Measurements from ENCODE around the gene MPZL3.

Gene MPZL3, protein sequence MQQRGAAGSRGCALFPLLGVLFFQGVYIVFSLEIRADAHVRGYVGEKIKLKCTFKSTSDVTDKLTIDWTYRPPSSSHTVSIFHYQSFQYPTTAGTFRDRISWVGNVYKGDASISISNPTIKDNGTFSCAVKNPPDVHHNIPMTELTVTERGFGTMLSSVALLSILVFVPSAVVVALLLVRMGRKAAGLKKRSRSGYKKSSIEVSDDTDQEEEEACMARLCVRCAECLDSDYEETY

DNA sequence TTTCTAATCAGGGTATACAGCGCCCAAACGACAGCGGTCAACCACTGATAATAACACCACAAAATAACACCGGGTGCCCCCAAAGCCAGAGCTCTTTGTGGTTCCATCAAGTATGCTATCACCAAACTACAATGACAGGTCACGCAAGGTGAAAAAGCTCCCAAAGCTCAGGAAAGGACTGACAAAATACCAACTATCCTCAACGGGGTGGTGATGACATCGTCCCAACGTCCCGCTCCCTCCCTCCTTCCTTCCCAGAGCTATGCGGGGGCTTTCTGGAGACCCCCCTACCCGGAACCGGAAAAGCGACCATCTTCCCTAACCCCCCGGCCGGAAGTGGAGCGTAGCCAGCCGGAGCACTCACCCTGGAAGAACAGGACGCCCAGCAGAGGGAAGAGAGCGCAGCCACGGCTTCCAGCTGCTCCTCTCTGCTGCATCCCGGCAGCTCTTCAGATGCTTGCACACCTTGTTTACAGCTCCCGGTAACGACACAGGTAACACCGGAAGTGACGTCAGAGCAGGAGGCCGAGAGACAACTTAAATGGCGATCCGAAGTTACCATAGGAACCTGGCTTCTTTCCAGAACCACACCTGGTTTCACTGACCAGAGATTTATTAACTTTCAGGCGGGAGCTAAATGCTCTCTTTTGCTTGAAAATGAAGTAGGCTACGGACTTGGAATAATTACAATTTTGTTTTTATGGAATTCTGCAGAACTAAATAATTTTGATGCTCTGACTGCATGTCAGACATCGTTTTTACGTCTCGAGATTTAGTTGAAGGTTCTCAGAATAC is at the start of gene MPZL3:
MPZL3 (minus strand) TSS at position 508 of the 795 bp plus-strand sequence; CDS start at position 437, 71 bp downstream.
- DNase-seq, result peak; percentile 76

DNA sequence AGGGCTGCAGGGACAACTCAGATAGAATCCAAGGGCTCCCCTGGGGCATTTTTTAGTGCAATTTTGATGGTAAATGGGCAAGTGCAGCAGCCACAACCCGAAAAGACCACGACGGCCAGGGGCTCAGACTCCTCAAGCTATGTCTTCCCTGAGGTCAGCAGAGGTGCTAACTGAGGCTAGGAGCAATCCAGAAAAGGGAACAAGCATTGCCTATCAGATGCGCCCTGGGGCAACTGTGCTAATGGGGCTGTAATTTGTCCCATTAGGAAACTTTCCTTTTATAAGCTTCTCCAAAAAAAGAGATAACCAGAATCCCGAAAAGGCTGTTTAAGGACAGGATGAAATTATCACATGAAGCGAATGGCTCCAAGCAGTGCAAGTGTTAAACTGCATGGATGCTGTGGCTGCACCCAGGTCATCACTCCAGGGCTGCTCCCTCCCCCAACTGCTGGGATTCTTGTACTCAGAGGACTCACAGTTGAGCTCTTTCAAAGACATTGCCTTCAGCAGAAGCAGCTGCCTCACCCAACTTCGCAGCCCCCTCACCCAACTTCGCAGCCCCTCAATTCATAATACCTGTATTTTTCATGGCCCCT is 49.5 kb upstream of the MPZL3 start:
- DNase-seq, result no peak

DNA sequence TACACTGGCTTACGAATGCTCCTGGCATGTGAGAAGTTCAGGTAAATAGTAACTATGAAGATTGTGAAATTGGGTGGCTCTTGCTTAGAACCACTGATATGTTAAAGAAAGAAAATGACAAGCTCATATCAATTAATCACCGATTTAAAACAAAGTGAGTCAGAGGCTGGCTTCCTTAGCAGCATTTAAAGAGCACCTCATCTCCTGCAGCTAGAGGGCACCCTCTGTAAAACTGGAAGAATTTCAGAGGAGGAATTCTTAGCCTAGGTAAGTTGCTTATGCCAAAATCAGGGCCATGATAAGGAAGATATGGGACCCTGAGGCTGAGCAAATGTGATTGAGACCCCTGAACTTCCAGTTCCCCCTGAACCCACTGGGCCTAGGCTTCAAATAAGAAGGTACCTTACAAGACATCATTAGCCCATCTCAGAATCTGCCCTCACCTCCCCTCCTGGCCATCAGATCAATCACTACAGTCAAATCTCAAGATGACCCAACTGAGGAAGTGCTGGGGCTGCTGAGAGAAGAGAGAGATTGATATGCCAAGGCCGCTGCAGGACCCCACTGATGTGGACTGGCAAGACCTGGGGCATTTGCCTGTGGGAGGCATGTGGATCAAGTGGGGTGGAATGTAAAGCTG is 43.8 kb upstream of the MPZL3 start:
- DNase-seq, result no peak

DNA sequence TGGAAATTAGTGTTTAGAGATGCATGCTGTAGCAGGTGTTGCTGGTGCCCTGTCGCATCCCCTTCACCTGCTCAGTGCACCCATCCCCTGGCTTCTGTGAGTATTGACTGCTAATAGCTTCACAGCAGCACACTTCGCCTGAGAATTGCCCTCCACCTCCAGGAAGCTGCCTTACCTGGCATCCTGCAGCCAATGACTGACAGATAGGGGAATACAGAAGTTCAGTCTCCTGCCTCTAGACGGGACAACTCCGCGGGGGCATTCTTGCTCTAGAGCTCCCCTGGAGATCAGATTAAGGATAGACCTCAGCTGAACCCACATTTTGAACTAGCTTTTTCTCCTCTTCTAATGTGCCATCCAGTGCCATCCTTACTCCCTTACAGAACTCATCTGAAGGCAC is 43.0 kb upstream of the MPZL3 start:
- DNase-seq, result no peak

DNA sequence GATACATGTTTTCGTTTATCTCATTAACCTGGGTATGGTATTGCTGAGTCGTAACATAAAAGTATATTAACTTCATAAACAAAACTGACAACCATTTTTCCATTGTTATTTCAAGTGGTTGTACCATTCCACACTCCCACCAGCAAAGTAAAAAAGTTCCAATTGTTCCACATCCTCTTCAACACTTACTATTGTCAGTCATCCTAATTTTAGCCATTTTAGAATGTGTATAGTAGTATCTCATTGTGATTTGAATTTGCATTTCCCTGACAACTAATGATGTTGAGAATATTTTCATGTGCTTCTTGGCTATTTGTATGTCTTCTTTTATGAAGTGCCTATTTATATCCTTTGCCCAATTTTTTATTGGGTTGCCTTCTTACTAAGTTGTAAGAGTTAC is 41.9 kb upstream of the MPZL3 start:
- DNase-seq, result no peak

DNA sequence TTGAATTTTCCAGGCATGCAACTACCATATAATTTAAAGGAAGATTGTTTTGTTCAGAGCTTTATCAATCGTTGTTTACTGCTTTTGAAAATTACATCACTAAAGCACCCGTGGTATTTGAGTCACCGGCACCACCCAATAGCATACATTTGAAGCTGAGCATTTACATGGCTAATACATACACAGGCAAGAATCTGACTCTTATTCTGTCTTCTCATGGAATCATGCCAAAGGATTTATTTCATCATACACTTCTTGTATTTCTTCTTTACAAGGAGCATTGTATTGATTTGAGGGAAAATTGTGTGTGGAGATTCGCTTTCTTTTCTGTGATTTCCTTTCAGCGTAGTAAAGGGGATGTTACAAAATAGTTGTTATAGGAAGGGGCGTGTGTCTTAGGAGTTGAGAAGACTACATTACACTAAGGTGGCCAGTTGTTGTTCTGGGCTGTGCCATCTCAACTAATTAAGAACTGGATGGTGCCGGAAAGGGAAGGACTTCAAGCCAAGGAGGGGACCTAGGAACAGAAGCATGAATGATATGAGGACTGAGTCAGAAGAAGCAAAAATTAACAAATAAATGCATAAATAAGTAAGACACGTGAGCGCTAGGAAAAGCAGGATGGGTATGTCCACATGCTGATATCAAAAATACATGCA is 39.4 kb upstream of the MPZL3 start:
- no peak for DNase-seq

DNA sequence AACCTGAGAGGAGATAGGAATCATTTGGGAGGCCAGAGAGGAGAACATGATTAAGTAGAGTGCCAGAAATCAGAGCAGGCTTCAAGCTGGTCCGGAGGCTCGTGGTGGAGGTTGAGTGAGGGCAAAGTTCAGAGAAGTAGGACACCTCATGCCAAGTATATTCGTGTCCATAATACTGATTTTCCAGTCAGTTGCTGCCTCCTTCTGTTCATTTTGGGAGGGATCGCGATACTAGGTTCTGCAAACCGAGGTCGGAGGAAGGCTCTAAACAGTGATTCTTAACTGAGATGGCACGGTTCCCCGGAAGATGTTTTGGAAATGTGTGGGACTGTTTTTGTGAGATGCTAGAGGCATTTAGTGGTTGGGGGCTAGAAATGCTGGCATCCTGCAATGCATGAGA is 38.8 kb upstream of the MPZL3 start:
- DNase-seq, result no peak

DNA sequence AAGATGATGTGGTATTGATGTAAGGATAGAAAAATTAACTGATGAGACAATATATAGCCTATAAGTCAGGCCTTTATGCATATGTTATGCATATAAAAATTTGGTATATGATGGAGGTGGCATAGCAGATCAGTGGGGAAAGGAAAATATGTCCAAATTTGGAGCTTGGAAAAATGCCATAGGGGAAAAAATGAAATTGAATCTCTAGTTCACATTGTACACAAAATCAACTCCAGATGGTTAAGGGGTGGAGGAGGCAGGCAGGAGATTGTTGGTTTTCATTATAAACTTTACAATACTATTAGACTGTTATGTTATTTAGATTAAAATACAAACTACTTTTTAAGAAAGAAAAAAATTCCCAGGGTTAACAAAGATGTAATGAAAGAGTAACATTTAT is 37.2 kb upstream of the MPZL3 start:
- DNase-seq, result no peak

DNA sequence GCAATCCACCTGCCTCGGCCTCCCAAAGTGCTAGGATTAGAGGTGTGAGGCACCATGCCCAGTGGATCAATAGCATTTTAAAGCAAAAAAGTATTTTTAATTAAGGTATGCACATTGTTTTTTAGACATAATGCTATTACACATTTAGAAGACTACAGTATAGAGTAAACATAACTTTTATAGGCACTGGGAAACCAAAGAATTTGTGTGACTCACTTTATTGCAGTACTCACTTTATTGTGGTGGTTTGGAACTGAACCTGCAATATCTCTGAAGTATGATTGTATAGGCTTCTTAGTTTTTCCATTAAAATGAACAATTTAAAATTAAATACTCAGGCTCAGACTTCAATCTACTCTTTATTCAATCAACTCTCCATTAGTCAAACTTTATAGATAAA is 34.8 kb upstream of the MPZL3 start:
- DNase-seq, result no peak

DNA sequence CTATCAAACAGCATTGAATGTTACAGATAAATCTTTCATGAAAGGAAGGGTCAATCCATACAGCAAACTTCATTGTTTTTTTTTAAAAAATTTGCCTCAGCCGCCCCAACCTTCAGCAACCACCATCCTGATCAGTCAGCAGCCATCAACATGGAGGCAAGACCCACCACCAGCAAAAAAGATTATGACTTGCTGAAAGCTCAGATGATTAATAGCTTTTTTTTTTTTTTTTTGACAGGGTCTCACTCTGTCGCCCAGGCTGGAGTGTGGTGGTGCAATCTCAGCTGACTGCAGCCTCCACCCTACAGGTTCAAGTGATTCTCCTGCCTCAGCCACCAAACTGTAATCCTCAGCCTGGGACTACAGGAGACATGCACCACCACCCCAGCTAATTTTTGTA is 34.4 kb upstream of the MPZL3 start:
- DNase-seq, result no peak

DNA sequence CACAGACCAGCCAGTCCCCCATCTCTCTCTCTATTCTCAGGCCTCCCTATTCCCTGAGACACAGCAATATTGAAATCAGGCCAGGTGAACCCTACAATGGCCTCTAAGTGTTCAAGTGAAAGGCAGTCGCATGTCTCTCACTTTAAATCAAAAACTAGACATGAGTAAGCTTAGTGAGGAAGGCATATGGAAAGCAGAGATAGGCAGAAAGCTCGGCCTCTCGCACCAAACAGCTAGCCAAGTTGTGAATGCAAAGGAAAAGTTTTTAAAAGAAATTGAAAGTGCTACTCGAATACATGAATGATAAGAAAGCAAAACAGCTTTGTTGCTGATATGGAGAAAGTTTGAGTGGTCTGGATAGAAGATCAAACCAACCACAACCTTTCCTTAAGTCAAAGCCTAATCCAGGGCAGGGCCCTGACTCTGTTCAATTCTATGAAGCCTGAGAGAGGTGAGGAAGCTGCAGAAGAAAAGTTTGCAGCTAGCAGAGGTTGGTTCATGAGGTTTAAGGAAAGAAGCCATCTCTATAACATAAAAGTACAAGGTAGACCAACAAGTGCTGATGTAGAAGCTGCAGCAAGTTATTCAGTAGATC is 31.7 kb upstream of the MPZL3 start:
- no peak for DNase-seq

DNA sequence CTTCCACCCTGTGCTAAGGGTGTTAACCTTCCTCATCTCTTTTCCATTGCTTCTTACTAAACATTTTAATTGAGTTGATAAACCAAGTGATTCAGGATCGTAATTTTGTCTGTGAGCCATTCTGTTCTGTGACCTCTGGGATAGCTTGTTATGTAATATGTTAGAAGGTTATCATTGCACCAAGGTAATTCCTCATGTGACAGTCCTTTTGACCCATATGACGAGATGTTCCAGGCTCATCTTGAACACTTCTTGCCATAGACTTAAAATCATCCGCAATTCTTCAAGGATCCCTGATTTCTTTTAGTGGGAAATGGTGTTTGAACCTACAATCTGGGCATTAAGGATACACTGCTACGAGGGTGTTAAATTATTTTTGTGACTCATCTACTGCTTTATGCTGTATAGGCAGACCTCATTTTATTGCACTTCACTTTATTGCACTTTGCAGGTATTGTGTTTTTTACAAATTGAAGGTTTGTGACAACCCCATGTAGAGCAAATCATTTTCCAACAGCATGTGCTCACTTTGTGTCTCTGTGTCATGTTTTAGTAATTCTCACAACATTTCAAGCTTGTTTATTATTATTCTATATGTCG is 31.0 kb upstream of the MPZL3 start:
- DNase-seq, result no peak

DNA sequence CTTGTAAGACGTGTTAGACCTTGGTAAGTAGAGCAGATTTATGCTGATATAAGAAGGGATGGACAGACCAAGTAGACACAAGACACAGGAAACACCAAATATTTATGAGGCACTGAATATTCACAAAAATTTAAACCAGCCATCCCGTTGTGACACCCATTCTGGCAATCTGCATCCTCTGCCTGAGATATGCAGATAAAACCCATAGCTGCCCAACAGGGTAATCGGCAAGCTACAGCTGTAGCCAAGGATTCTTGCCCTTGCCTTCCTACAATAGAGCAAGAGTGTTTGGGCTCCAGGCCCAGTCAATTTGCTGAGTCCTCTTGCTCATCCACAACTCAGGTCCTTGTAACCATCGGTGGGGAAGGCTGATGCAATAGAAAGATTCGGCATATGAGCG is 30.4 kb upstream of the MPZL3 start:
- no peak for DNase-seq

DNA sequence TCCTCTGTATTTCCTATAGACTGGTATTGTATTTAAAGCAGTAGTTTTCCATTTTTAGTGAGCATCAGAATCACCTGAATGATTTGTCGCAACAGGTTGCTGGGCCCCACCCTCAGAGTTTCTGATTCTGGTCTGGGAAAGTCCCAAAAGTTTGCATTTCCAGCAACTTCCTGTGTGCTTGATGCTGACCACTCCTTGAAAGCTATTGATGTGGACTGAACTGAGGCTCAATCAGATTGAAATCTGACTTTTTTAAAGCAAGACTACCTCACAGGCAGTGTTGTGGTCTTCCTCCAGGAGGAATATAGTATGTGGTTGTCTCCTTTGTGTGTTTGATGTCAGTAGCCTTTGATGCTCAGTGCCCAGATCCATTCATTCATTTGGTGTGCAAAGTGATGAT is 29.1 kb upstream of the MPZL3 start:
- DNase-seq, result no peak

DNA sequence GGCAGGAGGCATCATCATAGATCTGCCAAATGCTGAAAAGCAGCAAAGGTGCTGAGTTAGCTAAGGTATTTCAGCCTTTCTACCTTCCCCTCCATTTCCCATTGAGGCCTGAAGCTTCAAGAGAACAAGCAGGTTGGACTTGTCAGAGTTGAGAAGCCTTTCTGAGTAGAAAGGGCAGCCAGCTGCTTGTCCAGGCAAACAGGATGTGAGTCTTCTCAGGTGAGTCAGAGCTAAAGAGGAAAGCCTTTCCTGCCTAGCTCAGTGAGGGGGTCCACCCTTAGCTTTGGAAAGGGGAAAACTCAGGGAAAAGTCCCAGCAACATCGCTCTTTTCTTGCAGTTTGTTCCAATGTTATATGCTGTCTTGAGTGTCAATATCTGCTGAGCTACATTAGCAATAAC is 25.1 kb upstream of the MPZL3 start:
- DNase-seq, result no peak

DNA sequence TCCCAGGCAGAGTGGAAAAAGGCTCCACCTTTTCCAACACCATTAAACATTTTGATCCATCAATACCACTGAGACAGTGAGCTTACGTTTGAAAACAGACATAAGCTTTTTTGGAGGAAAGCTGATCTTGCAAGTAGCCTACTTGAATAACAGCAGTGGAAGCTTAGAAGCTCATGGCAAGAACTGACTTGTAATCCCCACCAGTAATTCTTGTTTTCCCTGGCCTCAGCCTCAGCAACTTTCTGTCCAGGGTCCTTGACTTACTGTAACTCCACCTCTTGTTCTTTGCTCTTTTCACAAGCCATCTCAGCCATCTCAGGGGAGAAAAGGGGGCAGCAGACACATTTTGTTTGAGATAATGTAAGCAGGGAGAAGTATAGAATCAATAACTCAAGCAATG is 24.3 kb upstream of the MPZL3 start:
- DNase-seq, result no peak

DNA sequence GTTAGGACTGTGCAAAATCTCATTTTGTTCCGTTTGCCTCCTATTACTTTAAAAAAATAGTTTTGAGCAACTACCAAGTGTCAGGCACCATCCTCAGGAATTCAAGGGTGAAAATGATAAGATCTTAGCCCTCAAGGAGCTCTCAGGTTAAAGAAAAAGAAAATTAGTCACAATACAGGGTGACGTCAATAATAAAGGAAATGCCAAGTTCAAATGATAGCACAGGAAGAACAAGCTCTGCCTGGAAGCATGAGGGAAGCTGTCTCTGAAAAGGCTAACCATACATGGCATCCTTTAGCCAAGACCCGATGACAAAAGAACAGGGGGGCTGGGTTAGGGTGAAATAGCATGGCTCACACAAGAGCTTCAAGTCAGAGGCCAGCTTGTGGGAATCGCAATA is 23.0 kb upstream of the MPZL3 start:
- no peak for DNase-seq

DNA sequence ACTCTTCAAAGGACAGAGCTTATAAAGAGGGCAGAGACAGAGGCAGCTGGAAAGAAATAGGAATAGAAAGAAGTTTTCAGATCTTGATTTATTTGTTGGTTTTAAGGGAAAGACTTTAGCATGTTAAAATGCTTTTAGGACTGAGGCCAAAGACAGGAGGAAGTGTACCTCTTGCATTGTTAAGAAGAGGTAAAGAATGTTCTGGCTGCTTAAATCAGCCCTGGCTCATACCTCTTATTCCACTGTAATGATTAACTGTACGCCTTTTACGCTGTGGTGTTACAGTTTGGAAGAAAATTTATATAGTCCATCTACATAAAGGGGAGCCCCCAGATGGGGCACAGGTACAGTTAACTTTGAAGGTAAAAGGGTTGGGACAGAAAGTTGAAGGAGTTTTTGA is 22.0 kb upstream of the MPZL3 start:
- no peak for DNase-seq

DNA sequence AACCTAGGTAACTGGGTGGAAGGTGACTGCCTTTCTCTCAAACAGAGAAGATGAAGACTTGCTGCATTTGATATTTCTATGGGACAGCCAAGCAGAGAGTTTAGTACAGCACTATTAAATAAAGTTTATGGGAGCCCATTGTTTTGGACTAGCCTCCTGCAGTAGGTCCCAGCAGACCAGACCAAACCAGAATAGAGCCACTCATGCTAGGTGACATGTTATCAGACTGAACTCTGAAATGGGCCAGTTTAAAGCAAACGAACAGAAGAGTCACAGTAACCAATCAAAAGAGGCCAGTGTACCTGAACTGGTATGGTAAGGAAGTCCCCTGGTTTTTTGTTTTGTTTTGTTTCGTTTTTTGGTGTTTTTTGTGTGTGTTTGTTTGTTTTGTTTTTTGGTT is 19.8 kb upstream of the MPZL3 start:
- DNase-seq, result no peak

DNA sequence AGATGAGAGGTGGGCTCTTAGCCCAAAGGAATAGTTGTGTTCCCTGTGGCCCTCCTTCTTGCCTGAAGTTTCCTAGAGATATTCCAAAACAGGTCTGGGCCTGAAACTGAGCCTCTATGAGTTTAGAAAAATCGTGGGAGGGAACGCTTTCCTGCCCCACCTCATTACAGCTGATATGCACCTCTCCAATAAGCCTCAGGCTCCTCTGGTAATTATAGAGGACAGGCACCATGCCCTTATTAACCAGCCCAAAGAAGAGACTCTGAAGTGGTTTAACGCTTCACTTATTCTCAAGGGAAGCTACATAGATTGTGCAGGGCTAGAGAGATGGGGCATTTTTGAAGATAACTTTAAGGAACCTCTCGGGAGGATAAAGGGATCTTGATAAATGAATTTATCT is 15.3 kb upstream of the MPZL3 start:
- DNase-seq, result no peak

DNA sequence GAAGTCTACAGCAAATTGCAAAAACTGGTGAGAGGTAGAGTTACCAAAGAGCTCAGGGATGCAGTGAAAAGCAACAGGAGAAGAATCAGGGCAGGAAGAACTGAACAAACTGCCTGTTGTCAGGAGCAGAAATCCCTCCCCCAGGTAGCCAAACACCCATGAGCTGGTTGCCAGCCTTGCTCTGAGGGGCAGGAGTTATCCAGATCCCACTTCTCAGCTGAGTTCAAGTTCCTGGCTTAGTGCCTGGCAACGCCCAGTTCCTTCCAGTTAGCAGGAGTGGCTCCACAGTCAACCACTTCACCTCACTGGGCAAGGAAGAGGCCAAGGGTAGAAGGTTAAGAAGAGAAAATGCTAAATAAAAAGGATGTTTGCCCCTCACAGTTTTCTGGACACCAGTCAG is 13.8 kb upstream of the MPZL3 start:
- no peak for DNase-seq

All from NCI-H446 treated with DMSO at 0.1 percent for 48 hours (cell line).